ENCODE results near the gene CLDN6. TPM values are rescaled to one million over a fixed set of nuclear protein-coding genes. Genes with fewer than 3 reads are reported as not detected.

The CLDN6 gene
- total RNA-seq, 1 donor from 2014 or later = 319 TPM

DNA sequence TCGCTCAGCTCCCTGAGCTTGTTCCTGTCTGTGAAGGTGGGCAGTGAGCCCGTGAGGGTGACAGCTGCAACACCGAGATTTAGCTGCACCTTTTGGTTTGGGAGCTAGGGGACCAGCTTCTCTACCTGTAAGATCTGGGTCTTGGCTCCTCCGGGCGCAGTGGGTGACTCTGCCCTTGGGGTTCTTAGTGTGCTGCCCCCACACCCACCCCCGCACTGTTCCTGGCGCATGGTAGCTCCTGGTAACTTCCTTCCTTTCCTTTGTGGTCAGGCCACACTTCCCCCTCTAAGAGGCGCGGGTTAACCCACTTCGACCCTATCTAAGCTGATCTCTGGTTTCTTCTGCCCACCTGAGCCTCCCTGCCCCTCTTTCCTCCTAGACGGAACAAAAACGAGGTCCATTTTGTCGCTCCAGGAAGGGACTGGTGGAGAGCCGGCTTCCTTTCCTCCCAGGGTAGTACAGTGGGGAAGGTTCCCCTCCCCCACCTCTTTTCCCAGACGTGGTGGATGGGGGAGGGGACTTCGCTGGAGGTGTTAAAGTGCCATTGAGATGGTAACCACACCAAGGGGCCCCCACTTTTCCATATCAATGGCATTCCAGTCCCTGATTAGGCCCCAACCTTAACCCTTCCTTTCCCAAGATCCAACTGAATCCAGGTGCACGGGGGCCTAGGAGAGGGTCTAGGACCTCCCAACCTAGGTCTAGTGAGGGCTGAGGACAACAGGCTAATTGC, 9.9 kb downstream of the CLDN6 start:
- no peaks in the 10 kb centered on the region for H3K36me3 ChIP-seq (ENCODE audit: control insufficient read depth, insufficient read depth, low read length)
- DNase-seq (ENCODE audit: low read depth) = no peak

DNA sequence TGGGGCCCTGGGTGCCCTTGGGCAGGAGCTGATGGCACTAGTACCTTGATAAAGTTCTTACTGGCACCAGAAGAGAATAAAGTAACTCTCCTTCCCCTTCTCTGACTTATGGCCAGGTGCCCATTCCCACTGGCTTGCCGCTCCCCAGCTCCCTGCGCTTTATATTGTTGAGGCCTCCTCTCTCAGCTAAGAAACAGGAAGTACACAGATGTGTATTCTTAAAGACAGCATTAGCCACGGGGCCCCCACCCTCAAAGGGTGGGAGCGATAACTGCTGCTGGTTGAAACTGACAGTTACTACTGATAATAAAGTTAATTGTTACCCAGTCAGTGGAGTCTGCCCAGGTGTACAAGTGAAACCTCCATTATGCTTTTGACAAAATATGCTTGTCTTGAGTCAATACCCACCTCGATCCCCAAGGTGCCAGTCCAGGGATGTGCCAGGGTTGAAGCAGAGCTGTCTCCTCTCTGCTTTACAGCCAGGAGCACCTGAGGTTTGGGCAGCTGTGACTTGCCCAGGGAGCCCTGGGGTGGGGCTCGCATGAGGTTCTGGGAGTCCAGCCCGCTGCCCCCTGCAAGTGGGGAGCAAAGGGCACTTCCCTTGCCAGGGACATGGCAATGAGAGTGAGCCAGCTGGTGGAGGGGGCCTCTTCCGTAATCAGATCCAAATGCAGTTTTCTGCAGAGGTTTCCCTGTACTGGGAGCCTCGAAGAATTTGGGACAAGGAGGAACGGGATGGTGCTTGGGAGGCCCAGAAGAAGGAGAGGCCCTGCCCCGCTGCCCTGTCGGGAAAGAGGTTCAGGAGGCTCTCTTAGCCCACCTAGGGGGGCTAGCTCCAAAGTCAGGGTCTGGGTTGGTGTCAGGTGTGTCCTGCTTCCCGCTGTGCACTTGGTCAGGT, 10.7 kb downstream of the CLDN6 start:
- Histone ChIP-seq H3K27me3 (ENCODE audit: control insufficient read depth, insufficient read depth, low read length) (peaks cover 10% of the 10 kb centered on the region), H3K36me3 (ENCODE audit: control insufficient read depth, insufficient read depth, low read length) (no peaks in the 10 kb centered on the region), H3K4me3 (ENCODE audit: low read depth, low read length) (no peak overlapping the region)
- TF ChIP-seq, protein P1, sequence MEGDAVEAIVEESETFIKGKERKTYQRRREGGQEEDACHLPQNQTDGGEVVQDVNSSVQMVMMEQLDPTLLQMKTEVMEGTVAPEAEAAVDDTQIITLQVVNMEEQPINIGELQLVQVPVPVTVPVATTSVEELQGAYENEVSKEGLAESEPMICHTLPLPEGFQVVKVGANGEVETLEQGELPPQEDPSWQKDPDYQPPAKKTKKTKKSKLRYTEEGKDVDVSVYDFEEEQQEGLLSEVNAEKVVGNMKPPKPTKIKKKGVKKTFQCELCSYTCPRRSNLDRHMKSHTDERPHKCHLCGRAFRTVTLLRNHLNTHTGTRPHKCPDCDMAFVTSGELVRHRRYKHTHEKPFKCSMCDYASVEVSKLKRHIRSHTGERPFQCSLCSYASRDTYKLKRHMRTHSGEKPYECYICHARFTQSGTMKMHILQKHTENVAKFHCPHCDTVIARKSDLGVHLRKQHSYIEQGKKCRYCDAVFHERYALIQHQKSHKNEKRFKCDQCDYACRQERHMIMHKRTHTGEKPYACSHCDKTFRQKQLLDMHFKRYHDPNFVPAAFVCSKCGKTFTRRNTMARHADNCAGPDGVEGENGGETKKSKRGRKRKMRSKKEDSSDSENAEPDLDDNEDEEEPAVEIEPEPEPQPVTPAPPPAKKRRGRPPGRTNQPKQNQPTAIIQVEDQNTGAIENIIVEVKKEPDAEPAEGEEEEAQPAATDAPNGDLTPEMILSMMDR (IDR thresholded peaks at IDR 0.05; ENCODE audit: insufficient read depth, low read length, poor library complexity, severe bottlenecking) = no peak
- no peak for DNase-seq (ENCODE audit: low read depth)

More for the DNA sequence above, 9.9 kb downstream of the CLDN6 start:
- H3K27me3 ChIP-seq (ENCODE audit: control insufficient read depth, insufficient read depth, low read length) = peaks cover 15% of the 10 kb centered on the region
- H3K4me3 ChIP-seq (ENCODE audit: low read depth, low read length) = no peak overlapping the region
- TF ChIP-seq, protein P1 (IDR thresholded peaks at IDR 0.05; ENCODE audit: insufficient read depth, low read length, poor library complexity, severe bottlenecking) = no peak

DNA sequence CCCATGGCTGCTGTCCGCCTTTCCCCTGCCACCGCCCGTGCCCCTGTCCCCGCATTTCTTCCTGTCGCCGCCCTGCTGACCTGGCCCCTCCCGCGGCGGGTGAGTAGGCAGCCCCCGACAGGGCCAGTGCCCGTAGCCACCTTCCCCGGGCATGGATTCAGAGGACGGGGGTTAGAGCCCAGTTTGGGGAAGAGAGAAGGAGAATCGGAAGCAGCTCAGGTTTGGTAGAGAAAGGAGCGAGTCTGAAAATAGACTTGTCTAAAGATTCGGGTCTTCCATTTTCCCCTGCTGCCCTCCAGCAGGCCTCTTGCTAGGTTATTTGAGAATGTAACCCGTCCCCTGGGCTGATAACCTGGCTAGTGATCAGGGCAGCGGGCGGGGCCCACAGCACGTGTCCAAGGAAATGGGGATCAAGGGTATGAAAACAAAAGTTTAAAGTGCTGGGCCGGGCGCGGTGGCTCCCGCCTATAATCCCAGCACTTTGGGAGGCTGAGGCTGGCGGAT, 13.2 kb downstream of the CLDN6 start:
- DNase-seq (ENCODE audit: low read depth) = no peak
- Histone ChIP-seq H3K4me3 (ENCODE audit: low read depth, low read length) (peak overlapping the region; percentile 21), H3K36me3 (ENCODE audit: control insufficient read depth, insufficient read depth, low read length) (no peaks in the 10 kb centered on the region), H3K27me3 (ENCODE audit: control insufficient read depth, insufficient read depth, low read length) (peaks cover 4% of the 10 kb centered on the region)
- TF ChIP-seq, protein P1 (IDR thresholded peaks at IDR 0.05; ENCODE audit: insufficient read depth, low read length, poor library complexity, severe bottlenecking) = no peak

DNA sequence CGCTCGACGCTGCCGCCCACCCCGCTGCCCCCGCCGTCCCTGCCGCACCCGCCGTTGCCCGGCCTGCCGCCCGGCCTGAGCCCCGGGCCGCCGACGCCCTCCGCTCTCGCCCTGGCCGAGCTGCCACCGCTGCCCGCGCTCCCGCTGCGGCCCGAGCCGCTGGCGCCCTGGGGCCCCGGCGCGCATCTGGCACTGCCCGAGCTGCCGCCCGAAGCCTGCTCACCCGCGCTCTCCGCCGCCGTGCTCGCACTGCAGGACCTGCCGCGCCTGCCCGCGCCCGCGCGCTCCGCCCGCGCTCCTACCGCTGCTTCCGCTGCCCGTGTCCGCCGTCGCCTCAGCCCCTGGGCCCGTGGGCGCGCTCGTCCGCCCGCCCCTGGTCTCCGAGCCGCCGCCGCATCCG, 13.7 kb downstream of the CLDN6 start:
- TF ChIP-seq, protein P1 (IDR thresholded peaks at IDR 0.05; ENCODE audit: insufficient read depth, low read length, poor library complexity, severe bottlenecking) = no peak
- Histone ChIP-seq H3K36me3 (ENCODE audit: control insufficient read depth, insufficient read depth, low read length) (no peaks in the 10 kb centered on the region), H3K4me3 (ENCODE audit: low read depth, low read length) (peak overlapping the region; percentile 7), H3K27me3 (ENCODE audit: control insufficient read depth, insufficient read depth, low read length) (peaks cover 4% of the 10 kb centered on the region)
- DNase-seq (ENCODE audit: low read depth) = no peak

DNA sequence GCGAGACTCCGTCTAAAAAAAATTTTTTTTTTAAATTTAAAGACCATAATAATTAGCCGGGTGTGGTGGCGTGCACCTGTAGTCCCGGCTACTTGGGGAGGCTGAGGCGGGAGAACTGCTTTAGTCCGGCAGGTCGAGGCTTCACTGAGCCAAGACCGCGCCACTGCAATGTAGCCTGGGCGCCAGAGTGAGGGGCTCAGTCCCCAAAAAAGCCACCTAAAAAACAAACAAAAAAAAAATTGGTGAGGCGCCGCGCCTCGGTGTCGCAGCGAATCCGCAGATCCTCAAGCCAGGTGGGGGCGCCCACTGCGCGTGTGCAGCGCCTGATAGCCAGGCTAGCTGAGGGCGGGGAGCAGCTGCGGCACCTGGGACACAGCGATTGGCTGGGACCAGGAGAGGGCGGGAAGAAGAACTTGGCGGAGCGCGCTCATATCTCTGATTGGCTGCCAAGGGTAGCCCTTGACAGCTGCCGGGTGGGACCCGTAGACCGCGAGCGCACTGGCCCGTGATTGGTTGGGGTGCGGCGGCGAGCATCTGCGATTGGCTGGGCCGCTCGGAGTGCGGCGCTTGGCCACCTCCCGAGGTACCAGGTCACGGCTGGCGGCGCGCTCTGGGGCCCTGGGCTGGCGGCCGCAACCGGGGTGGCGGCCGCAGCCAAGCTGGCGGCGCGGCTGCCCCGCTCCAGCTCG, 14.3 kb downstream of the CLDN6 start:
- peak; percentile 94 for DNase-seq (ENCODE audit: low read depth)
- peak overlapping the region; percentile 7 for H3K4me3 ChIP-seq (ENCODE audit: low read depth, low read length)
- H3K36me3 ChIP-seq (ENCODE audit: control insufficient read depth, insufficient read depth, low read length) = no peaks in the 10 kb centered on the region
- TF ChIP-seq, protein P1 (IDR thresholded peaks at IDR 0.05; ENCODE audit: insufficient read depth, low read length, poor library complexity, severe bottlenecking) = peak; percentile 57
- H3K27me3 ChIP-seq (ENCODE audit: control insufficient read depth, insufficient read depth, low read length) = peaks cover 4% of the 10 kb centered on the region

All from kidney epithelial cell (primary cell).